HCT116 (cell line): ENCODE measurements around the gene C1orf21.

Experiments used
- CEBPB ChIP-seq: IDR thresholded peaks from 2 replicates; pipeline ENCODE4 v1.6.1; 2012; ENCODE audit warnings: low read depth
- EZH2 ChIP-seq: fragments of 200-600 bp; sonication (generic); IDR thresholded peaks from 2 replicates; pipeline ENCODE4 v1.6.1; 2017; ENCODE audit warnings: antibody characterized with exemption, mixed run types
- EZH2phosphoT487 ChIP-seq: fragments of 200-600 bp; IDR thresholded peaks from 2 replicates; pipeline ENCODE4 v1.6.1; 2018; ENCODE audit warnings: antibody characterized with exemption, borderline replicate concordance
- JUND ChIP-seq: IDR thresholded peaks from 2 replicates; pipeline ENCODE4 v1.6.1; 2012
- POLR2A ChIP-seq: IDR thresholded peaks from 2 replicates; pipeline ENCODE4 v1.7.0; 2011; ENCODE audit warnings: borderline replicate concordance; ENCODE audit not compliant: insufficient read depth, insufficient read length; ENCODE audit errors: extremely low read depth
- POLR2AphosphoS5 ChIP-seq: IDR thresholded peaks from 2 replicates; pipeline ENCODE4 v1.6.1; 2011; ENCODE audit warnings: mild to moderate bottlenecking, low read depth, low read length, moderate library complexity
- RAD21 ChIP-seq: IDR thresholded peaks from 2 replicates; pipeline ENCODE4 v1.6.1; 2012; ENCODE audit warnings: low read depth, mild to moderate bottlenecking
- TCF7L2 ChIP-seq: IDR thresholded peaks from 2 replicates; pipeline ENCODE4 v1.7.0; 2011; ENCODE audit warnings: borderline replicate concordance, inconsistent platforms; ENCODE audit not compliant: insufficient read depth, insufficient read length; ENCODE audit errors: extremely low read depth
- ZFX ChIP-seq: fragments of 450-650 bp; IDR thresholded peaks from 2 replicates; pipeline ENCODE4 v1.6.1; 2017
- TF ChIP-seq, protein P1 (sequence below): IDR thresholded peaks from 2 replicates; pipeline ENCODE4 v1.6.1; 2012
- TF ChIP-seq, protein P2 (sequence below), 3 experiments: fragments of 200-600 bp in 1 of 3; sonication (generic) in 1 of 3; IDR thresholded peaks in 2 of 3; conservative IDR thresholded peaks in 1 of 3; 2 replicates each; pipeline ENCODE4 v1.5.1; 2012 to 2017; ENCODE audit warnings: low read depth in 2 of 3, low read length in 2 of 3, antibody characterized with exemption in 1 of 3, borderline replicate concordance in 1 of 3, control low read depth in 1 of 3, mild to moderate bottlenecking in 1 of 3, mixed read lengths in 1 of 3, mixed run types in 1 of 3, moderate library complexity in 1 of 3; ENCODE audit not compliant: insufficient read depth in 1 of 3
- TF ChIP-seq, protein P3 (sequence below): IDR thresholded peaks from 2 replicates; pipeline ENCODE4 v1.6.1; 2011; ENCODE audit warnings: mild to moderate bottlenecking, low read length, moderate library complexity; ENCODE audit not compliant: insufficient replicate concordance; ENCODE audit errors: extremely low read depth

DNA sequence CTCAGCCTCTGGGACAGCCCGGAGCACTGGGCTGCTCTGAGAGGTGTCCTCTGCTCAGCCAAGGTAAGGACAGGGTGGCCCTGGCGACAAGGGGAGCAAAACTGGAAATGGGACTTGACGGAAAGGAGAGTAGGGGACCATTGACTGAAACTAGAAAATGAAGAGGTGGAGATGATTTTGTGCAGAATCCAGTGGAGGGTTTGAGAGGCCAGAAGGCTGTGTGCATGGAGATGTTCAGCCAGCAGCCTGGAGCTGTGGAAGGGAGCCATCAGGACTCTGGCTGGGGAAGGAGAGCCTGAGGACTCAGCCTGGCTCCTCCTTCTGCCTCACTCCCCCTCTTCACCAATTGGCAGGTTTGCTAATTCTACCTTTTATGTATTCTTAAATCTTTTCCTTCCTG is 253.7 kb downstream of the C1orf21 start:
- no peak for TF ChIP-seq POLR2A
- no peak for TF ChIP-seq EZH2
- TF ChIP-seq, protein P1, sequence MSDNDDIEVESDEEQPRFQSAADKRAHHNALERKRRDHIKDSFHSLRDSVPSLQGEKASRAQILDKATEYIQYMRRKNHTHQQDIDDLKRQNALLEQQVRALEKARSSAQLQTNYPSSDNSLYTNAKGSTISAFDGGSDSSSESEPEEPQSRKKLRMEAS: no peak
- no peak for TF ChIP-seq POLR2AphosphoS5
- TF ChIP-seq, protein P2, sequence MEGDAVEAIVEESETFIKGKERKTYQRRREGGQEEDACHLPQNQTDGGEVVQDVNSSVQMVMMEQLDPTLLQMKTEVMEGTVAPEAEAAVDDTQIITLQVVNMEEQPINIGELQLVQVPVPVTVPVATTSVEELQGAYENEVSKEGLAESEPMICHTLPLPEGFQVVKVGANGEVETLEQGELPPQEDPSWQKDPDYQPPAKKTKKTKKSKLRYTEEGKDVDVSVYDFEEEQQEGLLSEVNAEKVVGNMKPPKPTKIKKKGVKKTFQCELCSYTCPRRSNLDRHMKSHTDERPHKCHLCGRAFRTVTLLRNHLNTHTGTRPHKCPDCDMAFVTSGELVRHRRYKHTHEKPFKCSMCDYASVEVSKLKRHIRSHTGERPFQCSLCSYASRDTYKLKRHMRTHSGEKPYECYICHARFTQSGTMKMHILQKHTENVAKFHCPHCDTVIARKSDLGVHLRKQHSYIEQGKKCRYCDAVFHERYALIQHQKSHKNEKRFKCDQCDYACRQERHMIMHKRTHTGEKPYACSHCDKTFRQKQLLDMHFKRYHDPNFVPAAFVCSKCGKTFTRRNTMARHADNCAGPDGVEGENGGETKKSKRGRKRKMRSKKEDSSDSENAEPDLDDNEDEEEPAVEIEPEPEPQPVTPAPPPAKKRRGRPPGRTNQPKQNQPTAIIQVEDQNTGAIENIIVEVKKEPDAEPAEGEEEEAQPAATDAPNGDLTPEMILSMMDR (IDR thresholded peaks at IDR 0.05 in 2 of 3, conservative IDR thresholded peaks at IDR 0.05 in 1 of 3; ENCODE audit: borderline replicate concordance in 1 of 3, insufficient read depth in 1 of 3, low read depth in 2 of 3, low read length in 2 of 3): no peak
- TF ChIP-seq RAD21: no peak
- TF ChIP-seq ZFX: no peak
- no peak for TF ChIP-seq CEBPB
- no peak for TF ChIP-seq EZH2phosphoT487
- TF ChIP-seq, protein P3, sequence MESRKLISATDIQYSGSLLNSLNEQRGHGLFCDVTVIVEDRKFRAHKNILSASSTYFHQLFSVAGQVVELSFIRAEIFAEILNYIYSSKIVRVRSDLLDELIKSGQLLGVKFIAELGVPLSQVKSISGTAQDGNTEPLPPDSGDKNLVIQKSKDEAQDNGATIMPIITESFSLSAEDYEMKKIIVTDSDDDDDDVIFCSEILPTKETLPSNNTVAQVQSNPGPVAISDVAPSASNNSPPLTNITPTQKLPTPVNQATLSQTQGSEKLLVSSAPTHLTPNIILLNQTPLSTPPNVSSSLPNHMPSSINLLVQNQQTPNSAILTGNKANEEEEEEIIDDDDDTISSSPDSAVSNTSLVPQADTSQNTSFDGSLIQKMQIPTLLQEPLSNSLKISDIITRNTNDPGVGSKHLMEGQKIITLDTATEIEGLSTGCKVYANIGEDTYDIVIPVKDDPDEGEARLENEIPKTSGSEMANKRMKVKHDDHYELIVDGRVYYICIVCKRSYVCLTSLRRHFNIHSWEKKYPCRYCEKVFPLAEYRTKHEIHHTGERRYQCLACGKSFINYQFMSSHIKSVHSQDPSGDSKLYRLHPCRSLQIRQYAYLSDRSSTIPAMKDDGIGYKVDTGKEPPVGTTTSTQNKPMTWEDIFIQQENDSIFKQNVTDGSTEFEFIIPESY: no peak
- TF ChIP-seq JUND: no peak
- TF ChIP-seq TCF7L2: no peak
